ENCODE results near the gene UBXN10.

Gene UBXN10

GRCh38 chr1:20183616-20184271, 2.2 kb upstream of the UBXN10 start:
- no peak for DNase-seq (ENCODE audit: low read depth)
- TF ChIP-seq CTCF (IDR thresholded peaks at IDR 0.05; ENCODE audit: low read length, missing control alignments) = no peak
- H3K4me3 ChIP-seq (replicated peaks; ENCODE audit: low read depth, low read length) = no peak overlapping the region

DNA sequence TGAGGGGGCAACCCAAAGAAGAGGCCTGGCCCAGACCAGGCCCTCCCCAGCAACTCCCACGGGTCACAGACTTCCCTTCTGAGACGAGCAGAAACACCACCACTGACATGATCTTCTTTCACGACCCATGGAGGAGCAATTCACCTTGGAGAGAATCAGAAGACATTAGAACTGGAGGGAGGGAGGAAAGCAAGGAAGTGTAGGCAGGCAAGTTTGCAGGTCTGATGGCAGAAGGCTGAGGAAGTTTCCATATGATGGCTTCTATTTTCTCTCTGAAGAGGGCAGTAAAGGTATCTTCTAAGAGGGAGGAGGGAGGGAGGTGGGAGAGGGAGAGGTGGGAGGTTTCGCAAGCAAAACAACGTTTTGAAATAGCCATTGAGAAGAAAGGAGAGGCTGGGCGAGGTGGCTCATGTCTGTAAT, 1.4 kb upstream of the UBXN10 start:
- peak; percentile 29 for DNase-seq (ENCODE audit: low read depth)
- TF ChIP-seq CTCF (IDR thresholded peaks at IDR 0.05; ENCODE audit: low read length, missing control alignments) = no peak
- no peak overlapping the region for H3K4me3 ChIP-seq (replicated peaks; ENCODE audit: low read depth, low read length)

GRCh38 chr1:20184997-20185833, 681 bp upstream of the UBXN10 start:
- TF ChIP-seq CTCF (IDR thresholded peaks at IDR 0.05; ENCODE audit: low read length, missing control alignments) = no peak
- DNase-seq (ENCODE audit: low read depth) = no peak
- no peak overlapping the region for H3K4me3 ChIP-seq (replicated peaks; ENCODE audit: low read depth, low read length)

GRCh38 chr1:20187103-20187812, 1.4 kb downstream of the UBXN10 start:
- DNase-seq (ENCODE audit: low read depth) = no peak
- TF ChIP-seq CTCF (IDR thresholded peaks at IDR 0.05; ENCODE audit: low read length, missing control alignments) = no peak
- H3K4me3 ChIP-seq (replicated peaks; ENCODE audit: low read depth, low read length) = no peak overlapping the region

DNA sequence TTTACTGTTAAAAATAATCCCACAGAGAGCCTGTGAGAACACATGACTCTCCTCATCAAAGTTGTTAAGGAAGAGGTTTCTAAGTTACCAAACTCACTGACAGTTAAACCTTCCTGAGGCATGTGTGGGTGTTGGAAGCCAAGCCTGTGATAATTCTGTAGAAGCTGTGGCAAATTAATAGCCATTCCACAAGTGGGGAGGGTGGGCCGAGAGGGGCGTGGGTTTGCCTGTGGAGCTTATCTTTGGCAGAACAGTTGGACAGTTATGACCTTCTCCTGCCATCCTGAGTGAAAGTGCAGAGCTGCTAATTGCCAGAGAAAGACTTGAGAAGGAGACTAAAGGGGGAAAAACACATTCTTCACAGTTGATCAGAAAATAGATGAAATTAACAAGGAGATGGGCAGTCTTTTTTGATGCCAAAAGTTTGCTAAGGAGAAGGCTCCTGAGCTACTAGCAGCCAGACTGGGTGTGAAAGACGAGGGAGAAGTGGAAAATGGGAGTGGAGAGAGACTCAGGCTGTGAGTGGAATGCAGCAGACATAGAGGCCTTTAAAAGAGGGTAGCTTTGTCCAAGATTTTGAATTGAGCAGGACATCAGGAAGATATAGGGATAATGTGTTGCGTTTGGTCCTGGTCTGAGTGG, 2.0 kb downstream of the UBXN10 start:
- no peak overlapping the region for H3K4me3 ChIP-seq (replicated peaks; ENCODE audit: low read depth, low read length)
- DNase-seq (ENCODE audit: low read depth) = no peak
- no peak for TF ChIP-seq CTCF (IDR thresholded peaks at IDR 0.05; ENCODE audit: low read length, missing control alignments)

GRCh38 chr1:20188455-20188817, 2.5 kb downstream of the UBXN10 start:
- DNase-seq (ENCODE audit: low read depth) = no peak
- no peak for TF ChIP-seq CTCF (IDR thresholded peaks at IDR 0.05; ENCODE audit: low read length, missing control alignments)
- no peak overlapping the region for H3K4me3 ChIP-seq (replicated peaks; ENCODE audit: low read depth, low read length)

Data from fibroblast of pulmonary artery (primary cell).